Femur (tissue), 1 donor: ENCODE results near the gene APOF.
A peak's percentile ranks its signal among the peaks of the same experiment; 100 is the strongest.
"Not testable (repeated sequence)": the region's sequence is repeated elsewhere in the genome, so short reads cannot be mapped to it uniquely, and the experiment has no call there.

Experiments used
- DNase-seq: peaks from one replicate; pipeline ENCODE4 v3.0.0-alpha.2; 2017

APOF gene

GRCh38 chr12:56366948-56367347, 4.3 kb upstream of the APOF start:
- no peak for DNase-seq

GRCh38 chr12:56361487-56362129, 1.0 kb downstream of the APOF start:
- no peak for DNase-seq

GRCh38 chr12:56359851-56360767, 2.5 kb downstream of the APOF start, which contains the start of gene STAT2:
TSS of gene STAT2 (minus strand) at chr12:56360107. CDS start at chr12:56356571, 3,536 bp downstream.
- DNase-seq, result peak; percentile 100

- no peak for DNase-seq
These were observed 3.7 kb downstream of the APOF start for GRCh38 chr12:56358836-56359532.

GRCh38 chr12:56351325-56351724, 11.3 kb downstream of the APOF start:
- no peak for DNase-seq

GRCh38 chr12:56350662-56351061, 12.0 kb downstream of the APOF start:
- DNase-seq, result no peak

- DNase-seq, result no peak
These were observed 13.9 kb downstream of the APOF start for GRCh38 chr12:56348776-56349175.

GRCh38 chr12:56347255-56347654, 15.4 kb downstream of the APOF start:
- not testable (repeated sequence) for DNase-seq

GRCh38 chr12:56346675-56347074, 16.0 kb downstream of the APOF start:
- no peak for DNase-seq

GRCh38 chr12:56342290-56342689, 20.4 kb downstream of the APOF start:
- DNase-seq, result not testable (repeated sequence)

- no peak for DNase-seq
These were observed 21.0 kb downstream of the APOF start for GRCh38 chr12:56341616-56342015.

GRCh38 chr12:56339158-56339422, 23.6 kb downstream of the APOF start:
- no peak for DNase-seq

- DNase-seq, result no peak
These were observed 24.1 kb downstream of the APOF start, which contains the start of gene IL23A for GRCh38 chr12:56338308-56339157. TSS of gene IL23A (plus strand) at chr12:56338884. CDS start at chr12:56339045, 161 bp downstream.

- DNase-seq, result no peak
These were observed 24.9 kb downstream of the APOF start for GRCh38 chr12:56337753-56338251.

GRCh38 chr12:56336361-56337167, 26.1 kb downstream of the APOF start:
- no peak for DNase-seq

GRCh38 chr12:56335527-56335926, 27.1 kb downstream of the APOF start:
- not testable (repeated sequence) for DNase-seq

- no peak for DNase-seq
These were observed 28.2 kb downstream of the APOF start for GRCh38 chr12:56334490-56334793.

- peak; percentile 97 for DNase-seq
These were observed 28.8 kb downstream of the APOF start, which contains the start of gene PAN2 for GRCh38 chr12:56333679-56334489. TSS of gene PAN2 (minus strand) at chr12:56334000. CDS start at chr12:56333094, 906 bp downstream.

GRCh38 chr12:56333197-56333678, 29.4 kb downstream of the APOF start:
- no peak for DNase-seq

GRCh38 chr12:56332512-56333196, 30.0 kb downstream of the APOF start:
- DNase-seq, result no peak
